Peyer's patch (tissue), 4 donors: ENCODE data around the gene SRPK2. TPM values are rescaled to one million over a fixed set of nuclear protein-coding genes. Genes with fewer than 3 reads are reported as not detected.

ENCODE experiments used
- DNase-seq, 3 donors: peaks; one replicate each; pipeline ENCODE4 v3.0.0-alpha.2; 2017 to 2019
- H3K27ac ChIP-seq, 4 donors: fragments of 200-600 bp; sonication (generic); one replicate each; pipeline ENCODE4 v1.5.1; 2016 to 2019
- H3K27me3 ChIP-seq, 2 donors: fragments of 200-600 bp; sonication (generic); one replicate each; pipeline ENCODE4 v1.5.1; 2019
- H3K36me3 ChIP-seq, 3 donors: fragments of 200-600 bp; sonication (generic); one replicate each; pipeline ENCODE4 v1.5.1; 2016 to 2019
- H3K4me1 ChIP-seq, 4 donors: fragments of 200-600 bp; sonication (generic); one replicate each; pipeline ENCODE4 v1.5.1; 2016 to 2019
- H3K4me3 ChIP-seq, 4 donors: fragments of 200-600 bp; sonication (generic); 1 replicate in 3 of 4; 2 replicates in 1 of 4; pipeline ENCODE4 v1.5.1; 2016 to 2019; ENCODE audit warnings: mild to moderate bottlenecking in 1 of 4
- H3K9me3 ChIP-seq, 4 donors: fragments of 200-600 bp; sonication (generic); one replicate each; pipeline ENCODE4 v1.5.1; 2016 to 2019; ENCODE audit warnings: mild to moderate bottlenecking in 1 of 4
- POLR2A ChIP-seq, 2 donors: fragments of 450-650 bp; IDR thresholded peaks; one replicate each; pipeline ENCODE4 v1.5.1; 2017; ENCODE audit warnings: antibody characterized with exemption in 2 of 2, mild to moderate bottlenecking in 2 of 2, moderate library complexity in 2 of 2
- total RNA-seq, 4 donors: library from RNA; depleted of rRNA; stranded (reverse); fragments of >200 nt; gene quantifications; one replicate each; pipeline ENCODE4 v1.1.0, GENCODE V29; 2016
- TF ChIP-seq, protein P1 (sequence below), 6 experiments: fragments of 450-650 bp in 4 of 6; fragments of 200-600 bp in 2 of 6; sonication (generic) in 1 of 6; IDR thresholded peaks; one replicate each; pipeline ENCODE4 v1.5.1; 2017 to 2019; ENCODE audit warnings: antibody characterized with exemption in 6 of 6, mild to moderate bottlenecking in 3 of 6, moderate library complexity in 1 of 6

Gene SRPK2
- total RNA-seq, 4 donors from 2014 or later: 25.7 to 96.6 (median 33.6) TPM

DNA sequence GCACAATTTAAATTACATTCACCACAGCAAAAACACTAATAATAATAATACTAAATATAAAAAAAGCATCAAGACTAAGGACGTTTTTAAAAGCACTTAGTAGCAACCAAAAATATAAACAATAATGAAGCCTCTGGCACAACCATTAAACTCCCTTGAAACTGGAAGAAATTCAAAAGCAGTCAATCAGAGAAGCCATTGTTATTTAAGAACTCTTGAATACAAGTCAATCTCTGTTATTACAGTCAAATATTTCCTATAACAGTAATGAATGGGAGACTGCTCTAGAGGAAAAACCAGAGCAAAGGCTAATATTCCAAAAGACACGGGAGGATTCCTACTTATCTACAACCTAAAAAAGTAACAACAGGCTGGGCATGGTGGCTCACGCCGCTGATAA is 210.5 kb downstream of the SRPK2 start:
- Histone ChIP-seq H3K27ac (no peak overlapping the region), H3K9me3 (no peaks in the 10 kb centered on the region), H3K4me3 (no peak overlapping the region), H3K36me3 (no peaks in the 10 kb centered on the region), H3K4me1 (no peaks in the 10 kb centered on the region), H3K27me3 (no peaks in the 10 kb centered on the region)
- TF ChIP-seq, protein P1, sequence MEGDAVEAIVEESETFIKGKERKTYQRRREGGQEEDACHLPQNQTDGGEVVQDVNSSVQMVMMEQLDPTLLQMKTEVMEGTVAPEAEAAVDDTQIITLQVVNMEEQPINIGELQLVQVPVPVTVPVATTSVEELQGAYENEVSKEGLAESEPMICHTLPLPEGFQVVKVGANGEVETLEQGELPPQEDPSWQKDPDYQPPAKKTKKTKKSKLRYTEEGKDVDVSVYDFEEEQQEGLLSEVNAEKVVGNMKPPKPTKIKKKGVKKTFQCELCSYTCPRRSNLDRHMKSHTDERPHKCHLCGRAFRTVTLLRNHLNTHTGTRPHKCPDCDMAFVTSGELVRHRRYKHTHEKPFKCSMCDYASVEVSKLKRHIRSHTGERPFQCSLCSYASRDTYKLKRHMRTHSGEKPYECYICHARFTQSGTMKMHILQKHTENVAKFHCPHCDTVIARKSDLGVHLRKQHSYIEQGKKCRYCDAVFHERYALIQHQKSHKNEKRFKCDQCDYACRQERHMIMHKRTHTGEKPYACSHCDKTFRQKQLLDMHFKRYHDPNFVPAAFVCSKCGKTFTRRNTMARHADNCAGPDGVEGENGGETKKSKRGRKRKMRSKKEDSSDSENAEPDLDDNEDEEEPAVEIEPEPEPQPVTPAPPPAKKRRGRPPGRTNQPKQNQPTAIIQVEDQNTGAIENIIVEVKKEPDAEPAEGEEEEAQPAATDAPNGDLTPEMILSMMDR (IDR thresholded peaks at IDR 0.05): no peak
- no peak for TF ChIP-seq POLR2A (IDR thresholded peaks at IDR 0.05)
- DNase-seq: no peak

DNA sequence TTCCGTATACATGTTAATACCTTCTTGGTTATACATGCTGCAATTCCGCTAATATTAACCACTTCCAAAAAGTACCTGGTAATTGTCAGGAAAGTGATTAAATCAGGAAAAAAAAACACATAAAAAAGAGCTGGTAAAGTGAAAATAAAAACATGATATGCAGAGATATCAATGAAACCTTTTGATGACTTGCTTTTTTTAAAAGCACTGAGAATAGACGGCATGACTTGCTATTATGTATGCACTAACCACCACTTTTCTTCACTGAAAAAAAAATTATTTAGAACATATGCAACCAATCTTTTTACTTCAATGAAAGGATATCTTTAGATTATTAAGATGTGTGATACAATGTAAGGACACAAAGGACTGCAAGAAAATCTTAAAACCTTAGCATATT is 211.7 kb downstream of the SRPK2 start:
- no peak overlapping the region for H3K27ac ChIP-seq
- H3K9me3 ChIP-seq: no peaks in the 10 kb centered on the region
- H3K4me3 ChIP-seq: no peak overlapping the region
- TF ChIP-seq POLR2A (IDR thresholded peaks at IDR 0.05): no peak
- TF ChIP-seq, protein P1 (IDR thresholded peaks at IDR 0.05): no peak
- no peaks in the 10 kb centered on the region for H3K27me3 ChIP-seq
- no peaks in the 10 kb centered on the region for H3K36me3 ChIP-seq
- H3K4me1 ChIP-seq: no peaks in the 10 kb centered on the region
- no peak for DNase-seq

DNA sequence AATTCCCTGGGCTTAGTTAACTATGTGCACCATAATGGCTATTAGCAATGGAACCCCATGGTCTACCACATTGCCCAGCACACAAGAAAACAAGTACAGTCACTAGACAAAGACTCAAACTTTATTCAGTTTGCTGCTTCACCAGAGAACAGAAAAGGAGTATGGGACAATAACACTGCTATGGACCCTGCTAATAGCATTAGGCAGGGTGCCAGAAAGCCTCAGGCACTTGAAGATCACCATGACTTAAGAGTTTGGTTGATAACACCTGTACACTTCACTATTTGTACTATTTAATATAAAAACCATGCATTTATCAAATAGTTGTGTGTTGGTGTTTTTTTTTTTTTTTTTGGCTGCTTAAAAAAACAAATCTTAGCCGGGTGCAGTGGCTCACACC is 215.1 kb downstream of the SRPK2 start:
- no peaks in the 10 kb centered on the region for H3K9me3 ChIP-seq
- no peak for DNase-seq
- no peaks in the 10 kb centered on the region for H3K36me3 ChIP-seq
- no peaks in the 10 kb centered on the region for H3K4me1 ChIP-seq
- no peak overlapping the region for H3K4me3 ChIP-seq
- H3K27me3 ChIP-seq: no peaks in the 10 kb centered on the region
- H3K27ac ChIP-seq: no peak overlapping the region
- TF ChIP-seq, protein P1 (IDR thresholded peaks at IDR 0.05): no peak
- no peak for TF ChIP-seq POLR2A (IDR thresholded peaks at IDR 0.05)

DNA sequence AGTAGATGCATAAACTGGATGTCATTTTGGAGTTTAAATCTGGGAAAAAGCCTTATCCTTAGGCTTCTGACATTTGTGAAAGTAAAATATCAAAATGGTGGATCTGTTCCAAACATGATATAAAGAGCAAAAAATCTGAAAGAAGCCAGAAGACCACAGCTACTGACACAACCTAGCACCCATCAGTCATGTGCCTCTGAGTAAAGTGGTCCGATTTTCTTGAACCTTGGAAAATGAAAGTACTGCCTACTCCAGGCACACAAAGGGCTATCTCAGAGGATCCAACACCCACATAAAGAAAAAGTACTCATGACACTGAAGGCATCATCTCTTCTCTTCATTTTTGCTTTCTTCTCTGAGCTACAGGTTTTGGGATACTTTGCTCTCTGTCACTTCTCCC is 224.0 kb downstream of the SRPK2 start:
- no peak for DNase-seq
- no peak overlapping the region for H3K27ac ChIP-seq
- peaks cover 0 to 34% (median 0%) of the 10 kb centered on the region in 3 donors for H3K36me3 ChIP-seq
- no peaks in the 10 kb centered on the region for H3K4me1 ChIP-seq
- TF ChIP-seq, protein P1 (IDR thresholded peaks at IDR 0.05): no peak
- TF ChIP-seq POLR2A (IDR thresholded peaks at IDR 0.05): no peak
- no peak overlapping the region for H3K4me3 ChIP-seq
- H3K27me3 ChIP-seq: no peaks in the 10 kb centered on the region
- H3K9me3 ChIP-seq: no peaks in the 10 kb centered on the region

DNA sequence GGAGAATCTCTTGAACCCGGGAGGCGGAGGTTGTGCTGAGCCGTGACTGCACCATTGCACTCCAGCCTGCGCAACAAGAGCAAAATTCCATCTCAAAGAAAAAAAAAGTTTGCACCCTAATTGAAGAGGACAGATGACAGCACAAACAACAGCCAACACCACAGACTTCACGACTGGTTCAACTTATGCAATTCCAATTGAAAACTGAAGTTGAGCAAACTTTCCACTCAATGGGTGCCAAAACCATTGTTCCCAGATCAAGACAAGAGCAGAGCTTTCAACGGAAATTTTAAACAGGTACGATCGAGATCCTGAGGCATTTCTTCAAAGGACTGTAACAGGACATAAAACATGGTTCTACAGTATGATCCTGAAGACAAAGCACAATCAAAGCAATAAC is 225.0 kb downstream of the SRPK2 start:
- H3K27ac ChIP-seq: no peak overlapping the region
- no peak for TF ChIP-seq POLR2A (IDR thresholded peaks at IDR 0.05)
- TF ChIP-seq, protein P1 (IDR thresholded peaks at IDR 0.05): no peak
- H3K4me3 ChIP-seq: no peak overlapping the region
- H3K9me3 ChIP-seq: no peaks in the 10 kb centered on the region
- no peaks in the 10 kb centered on the region for H3K27me3 ChIP-seq
- no peak for DNase-seq
- no peaks in the 10 kb centered on the region for H3K4me1 ChIP-seq
- peaks cover 0 to 34% (median 0%) of the 10 kb centered on the region in 3 donors for H3K36me3 ChIP-seq

DNA sequence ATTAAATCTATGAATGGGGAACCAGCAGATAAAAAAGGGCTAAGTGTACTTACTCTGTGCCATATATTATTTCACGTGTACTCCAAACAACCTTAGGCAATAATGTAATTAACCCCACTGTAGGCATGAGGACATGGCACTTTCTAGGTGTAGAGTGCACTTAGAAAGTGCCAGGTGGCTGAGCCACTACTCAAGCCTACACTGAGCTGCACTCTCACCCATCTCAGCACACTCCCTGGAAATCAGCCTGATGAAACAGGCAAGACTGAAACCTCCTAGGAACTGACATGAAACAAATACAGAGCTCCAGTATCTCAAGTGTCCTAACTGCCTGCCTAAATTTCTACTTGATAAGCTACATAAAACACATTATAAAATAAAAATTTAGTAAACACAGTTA is 227.4 kb downstream of the SRPK2 start:
- TF ChIP-seq, protein P1 (IDR thresholded peaks at IDR 0.05): no peak
- no peak for TF ChIP-seq POLR2A (IDR thresholded peaks at IDR 0.05)
- no peaks in the 10 kb centered on the region for H3K27me3 ChIP-seq
- H3K4me1 ChIP-seq: no peaks in the 10 kb centered on the region
- no peak for DNase-seq
- no peaks in the 10 kb centered on the region for H3K9me3 ChIP-seq
- H3K27ac ChIP-seq: no peak overlapping the region
- peaks cover 0 to 19% (median 0%) of the 10 kb centered on the region in 3 donors for H3K36me3 ChIP-seq
- H3K4me3 ChIP-seq: no peak overlapping the region
